Esophagus muscularis mucosa (tissue), 4 donors: ENCODE measurements around the gene TSPAN7. TPM values are rescaled to one million over a fixed set of nuclear protein-coding genes. Genes with fewer than 3 reads are reported as not detected.

Experiments
- DNase-seq: peaks from one replicate; pipeline ENCODE4 v3.0.0-alpha.2; 2017; ENCODE audit errors: extremely low spot score
- H3K27ac ChIP-seq, 4 donors: fragments of 200-600 bp; sonication (generic); replicated peaks in 1 of 4; 1 replicate in 3 of 4; 2 replicates in 1 of 4; pipeline ENCODE4 v1.5.1; 2016 to 2019; ENCODE audit warnings: mild to moderate bottlenecking in 1 of 4
- H3K27me3 ChIP-seq, 4 donors: fragments of 200-600 bp; sonication (generic); one replicate each; pipeline versions ENCODE4 v1.5.1 to v1.6.0; 2016 to 2019
- H3K36me3 ChIP-seq, 4 donors: fragments of 200-600 bp; sonication (generic); one replicate each; pipeline ENCODE4 v1.5.1; 2016 to 2019
- H3K4me1 ChIP-seq, 4 donors: fragments of 200-600 bp; sonication (generic); one replicate each; pipeline ENCODE4 v1.5.1; 2016 to 2019
- H3K4me3 ChIP-seq, 4 donors: fragments of 200-600 bp; sonication (generic); 1 replicate in 2 of 4; 2 replicates in 2 of 4; pipeline ENCODE4 v1.5.1; 2016 to 2019; ENCODE audit warnings: mild to moderate bottlenecking in 4 of 4, moderate library complexity in 1 of 4
- H3K9me3 ChIP-seq, 4 donors: fragments of 200-600 bp; sonication (generic); 1 replicate in 3 of 4; 2 replicates in 1 of 4; pipeline ENCODE4 v1.5.1; 2016 to 2019
- EP300 ChIP-seq: sonication (generic); formaldehyde crosslinking; IDR thresholded peaks from one replicate; pipeline ENCODE4 v1.6.1; 2017; ENCODE audit warnings: antibody characterized with exemption
- POLR2A ChIP-seq: fragments of 450-650 bp; IDR thresholded peaks from one replicate; pipeline ENCODE4 v1.6.1; 2017; ENCODE audit warnings: antibody characterized with exemption, moderate library complexity, mild to moderate bottlenecking, low read depth
- POLR2AphosphoS5 ChIP-seq, 2 donors: sonication (generic); formaldehyde crosslinking; IDR thresholded peaks; one replicate each; pipeline ENCODE4 v1.6.1; 2017; ENCODE audit warnings: antibody characterized with exemption in 2 of 2
- WGBS: methylation state at CpG from one replicate; pipeline ENCODE4 v1.1.5; 2018; 5-methylcytosine and 5-hydroxymethylcytosine counted together
- intact Hi-C: fragments of 100-400 bp; cut with DNase I; formaldehyde crosslinking; loops from one replicate; pipeline ENCODE4 v1.15.1; 2023
- total RNA-seq, 4 donors: library from RNA; depleted of rRNA; stranded (reverse); fragments of >200 nt; gene quantifications; one replicate each; pipeline versions ENCODE4 v1.1.0 to v1.2.1, GENCODE V29; 2016
- TF ChIP-seq, protein P1 (sequence below), 3 experiments: fragments of 200-600 bp in 2 of 3; fragments of 450-650 bp in 1 of 3; sonication (generic) in 2 of 3; IDR thresholded peaks; one replicate each; pipeline ENCODE4 v1.5.1; 2017 to 2019; ENCODE audit warnings: antibody characterized with exemption in 3 of 3, mild to moderate bottlenecking in 2 of 3, moderate library complexity in 1 of 3

The TSPAN7 gene
- total RNA-seq, 4 donors from 2014 or later = 11.6 to 53.8 (median 45.2) TPM

GRCh38 chrX:38599796-38600755 is 38.7 kb downstream of the TSPAN7 start:
- 27% methylated on average over 3 of the region's 3 CpGs for WGBS
- peaks cover 0 to 4% (median 0%) of the 10 kb centered on the region in 4 donors for H3K4me1 ChIP-seq
- H3K27ac ChIP-seq = no peak overlapping the region
- no peak overlapping the region for H3K4me3 ChIP-seq
- intact Hi-C loops = no loop called here
- no peaks in the 10 kb centered on the region for H3K27me3 ChIP-seq
- no peaks in the 10 kb centered on the region for H3K9me3 ChIP-seq
- no peaks in the 10 kb centered on the region for H3K36me3 ChIP-seq
- DNase-seq = no peak
- TF ChIP-seq, protein P1, sequence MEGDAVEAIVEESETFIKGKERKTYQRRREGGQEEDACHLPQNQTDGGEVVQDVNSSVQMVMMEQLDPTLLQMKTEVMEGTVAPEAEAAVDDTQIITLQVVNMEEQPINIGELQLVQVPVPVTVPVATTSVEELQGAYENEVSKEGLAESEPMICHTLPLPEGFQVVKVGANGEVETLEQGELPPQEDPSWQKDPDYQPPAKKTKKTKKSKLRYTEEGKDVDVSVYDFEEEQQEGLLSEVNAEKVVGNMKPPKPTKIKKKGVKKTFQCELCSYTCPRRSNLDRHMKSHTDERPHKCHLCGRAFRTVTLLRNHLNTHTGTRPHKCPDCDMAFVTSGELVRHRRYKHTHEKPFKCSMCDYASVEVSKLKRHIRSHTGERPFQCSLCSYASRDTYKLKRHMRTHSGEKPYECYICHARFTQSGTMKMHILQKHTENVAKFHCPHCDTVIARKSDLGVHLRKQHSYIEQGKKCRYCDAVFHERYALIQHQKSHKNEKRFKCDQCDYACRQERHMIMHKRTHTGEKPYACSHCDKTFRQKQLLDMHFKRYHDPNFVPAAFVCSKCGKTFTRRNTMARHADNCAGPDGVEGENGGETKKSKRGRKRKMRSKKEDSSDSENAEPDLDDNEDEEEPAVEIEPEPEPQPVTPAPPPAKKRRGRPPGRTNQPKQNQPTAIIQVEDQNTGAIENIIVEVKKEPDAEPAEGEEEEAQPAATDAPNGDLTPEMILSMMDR (IDR thresholded peaks at IDR 0.05) = no peak
- TF ChIP-seq POLR2A = no peak
- no peak for TF ChIP-seq EP300
- no peak for TF ChIP-seq POLR2AphosphoS5 (IDR thresholded peaks at IDR 0.05)

DNA sequence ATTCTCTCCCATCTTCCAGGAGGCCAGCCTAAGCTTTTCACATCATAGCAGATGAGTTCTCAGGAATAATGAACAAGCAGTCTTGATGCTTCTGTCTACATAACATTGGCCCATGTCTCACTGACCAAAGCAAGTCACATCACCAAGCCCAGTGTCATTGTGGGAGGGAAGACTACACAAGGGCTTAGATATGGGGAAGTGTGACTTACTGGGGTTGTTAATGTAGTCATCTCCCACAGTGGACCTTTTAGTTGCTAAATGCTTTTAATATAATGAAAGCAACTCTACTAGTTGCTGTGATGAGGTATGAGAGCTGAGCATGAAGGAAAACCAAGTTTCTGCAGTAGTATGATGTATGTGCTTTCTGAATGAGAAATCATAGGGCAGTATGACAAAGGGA is 40.5 kb downstream of the TSPAN7 start:
- H3K27me3 ChIP-seq = no peaks in the 10 kb centered on the region
- H3K27ac ChIP-seq = no peak overlapping the region
- H3K9me3 ChIP-seq = no peaks in the 10 kb centered on the region
- H3K36me3 ChIP-seq = no peaks in the 10 kb centered on the region
- intact Hi-C loops = no loop called here
- no peak overlapping the region for H3K4me3 ChIP-seq
- peaks cover 0 to 4% (median 0%) of the 10 kb centered on the region in 4 donors for H3K4me1 ChIP-seq
- no peak for DNase-seq
- TF ChIP-seq, protein P1 (IDR thresholded peaks at IDR 0.05) = no peak
- TF ChIP-seq POLR2A = no peak
- no peak for TF ChIP-seq EP300
- no peak for TF ChIP-seq POLR2AphosphoS5 (IDR thresholded peaks at IDR 0.05)

GRCh38 chrX:38606821-38607220 is 45.5 kb downstream of the TSPAN7 start:
- Histone ChIP-seq H3K27me3 (no peaks in the 10 kb centered on the region), H3K36me3 (no peaks in the 10 kb centered on the region), H3K9me3 (no peaks in the 10 kb centered on the region), H3K4me3 (no peak overlapping the region), H3K4me1 (no peaks in the 10 kb centered on the region), H3K27ac (no peak overlapping the region)
- 92% methylated on average over 3 of the region's 3 CpGs for WGBS
- DNase-seq = no peak
- TF ChIP-seq, protein P1 (IDR thresholded peaks at IDR 0.05) = no peak
- TF ChIP-seq POLR2A = no peak
- no peak for TF ChIP-seq POLR2AphosphoS5 (IDR thresholded peaks at IDR 0.05)
- no peak for TF ChIP-seq EP300
- intact Hi-C loops = no loop called here

- Histone ChIP-seq H3K4me3 (no peak overlapping the region), H3K4me1 (no peaks in the 10 kb centered on the region), H3K9me3 (no peaks in the 10 kb centered on the region), H3K27me3 (no peaks in the 10 kb centered on the region), H3K27ac (no peak overlapping the region), H3K36me3 (no peaks in the 10 kb centered on the region)
- DNase-seq = no peak
- TF ChIP-seq POLR2AphosphoS5 (IDR thresholded peaks at IDR 0.05) = no peak
- TF ChIP-seq POLR2A = no peak
- no peak for TF ChIP-seq EP300
- TF ChIP-seq, protein P1 (IDR thresholded peaks at IDR 0.05) = no peak
- WGBS = 60% methylated on average over 4 of the region's 4 CpGs
- intact Hi-C loops = no loop called here
Observed at GRCh38 chrX:38607976-38608375, 46.6 kb downstream of the TSPAN7 start.
